OCI-LY3 (cell line): Measurements from ENCODE around the gene PSEN1.

Experiments
- H2AFZ ChIP-seq: fragments of 200-600, 300-600 bp; shearing (Covaris generic); 2 replicates; pipeline ENCODE4 v1.6.0; 2014; ENCODE audit warnings: antibody characterized with exemption, low read depth, low read length
- H3K27ac ChIP-seq: fragments of 200-600, 300-600 bp; sonication (generic); 2 replicates; pipeline ENCODE4 v1.5.1; 2014; ENCODE audit warnings: mild to moderate bottlenecking, low read length, moderate library complexity, mixed read lengths
- H3K27me3 ChIP-seq: fragments of 200-600, 300-600 bp; sonication (generic); 2 replicates; pipeline ENCODE4 v1.6.1; 2014; ENCODE audit warnings: low read depth, low read length, mixed read lengths
- H3K36me3 ChIP-seq: fragments of 200-600, 300-600 bp; sonication (generic); replicated peaks from 2 replicates; pipeline ENCODE3; 2014; ENCODE audit warnings: low read depth, low read length, mixed read lengths
- H3K4me1 ChIP-seq: fragments of 300-600, 200-600 bp; sonication (generic); 2 replicates; pipeline ENCODE4 v1.6.1; 2014; ENCODE audit warnings: low read length, mixed read lengths
- H3K4me2 ChIP-seq: fragments of 200-600, 300-600 bp; sonication (generic); 2 replicates; pipeline ENCODE4 v1.6.1; 2014; ENCODE audit warnings: low read length, mixed read lengths
- H3K4me3 ChIP-seq: fragments of 300-600, 200-600 bp; sonication (generic); 2 replicates; pipeline ENCODE4 v1.5.1; 2014; ENCODE audit warnings: antibody characterized with exemption, mild to moderate bottlenecking, low read length, moderate library complexity
- H3K79me2 ChIP-seq: fragments of 300-600, 200-600 bp; shearing (Covaris generic); 2 replicates; pipeline ENCODE4 v1.6.1; 2014; ENCODE audit warnings: mild to moderate bottlenecking, low read length, mixed read lengths
- H3K9ac ChIP-seq: fragments of 300-600, 200-600 bp; shearing (Covaris generic); 2 replicates; pipeline ENCODE4 v1.6.0; 2014; ENCODE audit warnings: mild to moderate bottlenecking, low read length, moderate library complexity
- H3K9me3 ChIP-seq: fragments of 200-600, 300-600 bp; shearing (Covaris generic); 2 replicates; pipeline ENCODE4 v1.6.1; 2014; ENCODE audit warnings: low read length, mixed read lengths; ENCODE audit not compliant: insufficient read depth
- H4K20me1 ChIP-seq: fragments of 200-600, 300-600 bp; sonication (generic); 2 replicates; pipeline ENCODE4 v1.6.1; 2016; ENCODE audit warnings: low read length, mixed read lengths; ENCODE audit not compliant: insufficient read depth
- CTCF ChIP-seq: fragments of 200-600, 300-600 bp; sonication (generic); IDR thresholded peaks from 2 replicates; pipeline ENCODE4 v1.5.1; 2014; ENCODE audit warnings: antibody characterized with exemption, low read length, low read depth
- EZH2phosphoT487 ChIP-seq: fragments of 200-600 bp; shearing (Covaris generic); IDR thresholded peaks from 2 replicates; pipeline ENCODE4 v1.6.1; 2018; ENCODE audit warnings: antibody characterized with exemption, mixed run types, low read depth

The PSEN1 gene

GRCh38 chr14:73232984-73233383, 96.7 kb downstream of the PSEN1 start:
- H3K27ac ChIP-seq = no peak overlapping the region
- no peak overlapping the region for H2AFZ ChIP-seq
- H3K4me2 ChIP-seq = no peak overlapping the region
- peaks cover 42% of the 10 kb centered on the region for H3K27me3 ChIP-seq
- TF ChIP-seq CTCF (no peak), EZH2phosphoT487 (no peak)
- no peaks in the 10 kb centered on the region for H3K79me2 ChIP-seq
- H3K9ac ChIP-seq = no peak overlapping the region
- no peak overlapping the region for H3K4me3 ChIP-seq
- no peaks in the 10 kb centered on the region for H3K36me3 ChIP-seq
- H3K9me3 ChIP-seq = no peaks in the 10 kb centered on the region
- peaks cover 6% of the 10 kb centered on the region; the same call in 1 of the 2 replicates for H3K4me1 ChIP-seq
- no peaks in the 10 kb centered on the region for H4K20me1 ChIP-seq

GRCh38 chr14:73233564-73233963, 97.3 kb downstream of the PSEN1 start:
- Histone ChIP-seq H3K9me3 (no peaks in the 10 kb centered on the region), H3K36me3 (no peaks in the 10 kb centered on the region), H2AFZ (no peak overlapping the region), H3K27ac (no peak overlapping the region), H4K20me1 (no peaks in the 10 kb centered on the region), H3K4me1 (peaks cover 9% of the 10 kb centered on the region; the same call in 1 of the 2 replicates), H3K4me2 (no peak overlapping the region), H3K4me3 (no peak overlapping the region), H3K27me3 (peaks cover 48% of the 10 kb centered on the region), H3K9ac (no peak overlapping the region), H3K79me2 (no peaks in the 10 kb centered on the region)
- TF ChIP-seq CTCF = no peak
- TF ChIP-seq EZH2phosphoT487 = no peak

- H3K27ac ChIP-seq = no peak overlapping the region
- no peaks in the 10 kb centered on the region for H3K36me3 ChIP-seq
- H3K4me1 ChIP-seq = peaks cover 9% of the 10 kb centered on the region; the same call in 1 of the 2 replicates
- H3K79me2 ChIP-seq = no peaks in the 10 kb centered on the region
- H3K4me2 ChIP-seq = no peak overlapping the region
- no peak overlapping the region for H3K9ac ChIP-seq
- no peak overlapping the region for H2AFZ ChIP-seq
- H3K9me3 ChIP-seq = no peaks in the 10 kb centered on the region
- H3K4me3 ChIP-seq = no peak overlapping the region
- no peak for TF ChIP-seq EZH2phosphoT487
- TF ChIP-seq CTCF = no peak
- no peaks in the 10 kb centered on the region for H4K20me1 ChIP-seq
- peaks cover 52% of the 10 kb centered on the region for H3K27me3 ChIP-seq
These were observed 97.7 kb downstream of the PSEN1 start for GRCh38 chr14:73234029-73234428.

GRCh38 chr14:73234586-73235394, 98.5 kb downstream of the PSEN1 start:
- Histone ChIP-seq H3K4me2 (no peak overlapping the region), H3K4me3 (no peak overlapping the region), H3K27ac (no peak overlapping the region), H2AFZ (no peak overlapping the region), H3K9me3 (no peaks in the 10 kb centered on the region), H3K36me3 (no peaks in the 10 kb centered on the region), H3K27me3 (peaks cover 60% of the 10 kb centered on the region), H4K20me1 (no peaks in the 10 kb centered on the region), H3K4me1 (peaks cover 9% of the 10 kb centered on the region; the same call in 1 of the 2 replicates), H3K79me2 (no peaks in the 10 kb centered on the region), H3K9ac (no peak overlapping the region)
- TF ChIP-seq EZH2phosphoT487 = no peak
- TF ChIP-seq CTCF = no peak
